Measurements from ENCODE around the gene FAM170B.

- TF ChIP-seq, protein P1, sequence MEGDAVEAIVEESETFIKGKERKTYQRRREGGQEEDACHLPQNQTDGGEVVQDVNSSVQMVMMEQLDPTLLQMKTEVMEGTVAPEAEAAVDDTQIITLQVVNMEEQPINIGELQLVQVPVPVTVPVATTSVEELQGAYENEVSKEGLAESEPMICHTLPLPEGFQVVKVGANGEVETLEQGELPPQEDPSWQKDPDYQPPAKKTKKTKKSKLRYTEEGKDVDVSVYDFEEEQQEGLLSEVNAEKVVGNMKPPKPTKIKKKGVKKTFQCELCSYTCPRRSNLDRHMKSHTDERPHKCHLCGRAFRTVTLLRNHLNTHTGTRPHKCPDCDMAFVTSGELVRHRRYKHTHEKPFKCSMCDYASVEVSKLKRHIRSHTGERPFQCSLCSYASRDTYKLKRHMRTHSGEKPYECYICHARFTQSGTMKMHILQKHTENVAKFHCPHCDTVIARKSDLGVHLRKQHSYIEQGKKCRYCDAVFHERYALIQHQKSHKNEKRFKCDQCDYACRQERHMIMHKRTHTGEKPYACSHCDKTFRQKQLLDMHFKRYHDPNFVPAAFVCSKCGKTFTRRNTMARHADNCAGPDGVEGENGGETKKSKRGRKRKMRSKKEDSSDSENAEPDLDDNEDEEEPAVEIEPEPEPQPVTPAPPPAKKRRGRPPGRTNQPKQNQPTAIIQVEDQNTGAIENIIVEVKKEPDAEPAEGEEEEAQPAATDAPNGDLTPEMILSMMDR (IDR thresholded peaks at IDR 0.05): no peak
- no peak for TF ChIP-seq EZH2phosphoT487 (IDR thresholded peaks at IDR 0.05)
These were observed 18.8 kb upstream of the FAM170B start for GRCh38 chr10:49152663-49153062.

Data from neural progenitor cell (in vitro differentiated cells).